ENCODE data around the gene ASAH2.
A peak's percentile ranks its signal among the peaks of the same experiment; 100 is the strongest.
"Not testable (repeated sequence)": the region's sequence is repeated elsewhere in the genome, so short reads cannot be mapped to it uniquely, and the experiment has no call there.

The ASAH2 gene

GRCh38 chr10:50251394-50251793, at the start of gene ASAH2:
Gene ASAH2, minus strand, starts transcription at chr10:50251516. Its CDS starts 2,906 bp downstream, at chr10:50248610.
- no peak for DNase-seq (ENCODE audit: low spot score)

- DNase-seq (ENCODE audit: low spot score), result no peak
Measured at GRCh38 chr10:50299948-50300669, 48.8 kb upstream of the ASAH2 start.

GRCh38 chr10:50295367-50295766, 44.1 kb upstream of the ASAH2 start:
- no peak for DNase-seq (ENCODE audit: low spot score)

GRCh38 chr10:50294582-50294981, 43.3 kb upstream of the ASAH2 start:
- no peak for DNase-seq (ENCODE audit: low spot score)

GRCh38 chr10:50293513-50294313, 42.4 kb upstream of the ASAH2 start:
- no peak for DNase-seq (ENCODE audit: low spot score)

GRCh38 chr10:50291261-50291850, 40.0 kb upstream of the ASAH2 start:
- DNase-seq (ENCODE audit: low spot score), result no peak

GRCh38 chr10:50289196-50289595, 37.9 kb upstream of the ASAH2 start:
- DNase-seq (ENCODE audit: low spot score), result no peak

- no peak for DNase-seq (ENCODE audit: low spot score)
Measured at GRCh38 chr10:50286996-50287803, 35.9 kb upstream of the ASAH2 start.

GRCh38 chr10:50286517-50286916, 35.2 kb upstream of the ASAH2 start:
- DNase-seq (ENCODE audit: low spot score), result no peak

- no peak for DNase-seq (ENCODE audit: low spot score)
Measured at GRCh38 chr10:50281967-50282522, 30.7 kb upstream of the ASAH2 start.

GRCh38 chr10:50281210-50281966, 30.1 kb upstream of the ASAH2 start:
- DNase-seq (ENCODE audit: low spot score), result no peak

- DNase-seq (ENCODE audit: low spot score), result no peak
Measured at GRCh38 chr10:50280049-50280841, 28.9 kb upstream of the ASAH2 start.

GRCh38 chr10:50279489-50279888, 28.2 kb upstream of the ASAH2 start:
- no peak for DNase-seq (ENCODE audit: low spot score)

- peak; percentile 12 for DNase-seq (ENCODE audit: low spot score)
Measured at GRCh38 chr10:50275650-50276235, 24.4 kb upstream of the ASAH2 start.

- no peak for DNase-seq (ENCODE audit: low spot score)
Measured at GRCh38 chr10:50272531-50272930, 21.2 kb upstream of the ASAH2 start.

- no peak for DNase-seq (ENCODE audit: low spot score)
Measured at GRCh38 chr10:50271564-50272250, 20.4 kb upstream of the ASAH2 start.

- not testable (repeated sequence) for DNase-seq (ENCODE audit: low spot score)
Measured at GRCh38 chr10:50267877-50268276, 16.6 kb upstream of the ASAH2 start.

- DNase-seq (ENCODE audit: low spot score), result not testable (repeated sequence)
Measured at GRCh38 chr10:50262625-50263024, 11.3 kb upstream of the ASAH2 start.

- peak; percentile 5 for DNase-seq (ENCODE audit: low spot score)
Measured at GRCh38 chr10:50260791-50261281, 9.5 kb upstream of the ASAH2 start.
